GM23248 (cell line): ENCODE results near the gene TSBP1. TPM values are rescaled to one million over a fixed set of nuclear protein-coding genes. Genes with fewer than 3 reads are reported as not detected.

ENCODE experiments used
- DNase-seq: peaks from one replicate; pipeline ENCODE4 v3.0.0-alpha.2; 2015
- H2AFZ ChIP-seq: fragments of 200-600 bp; sonication (generic); 2 replicates; pipeline ENCODE4 v1.6.1; 2016; ENCODE audit warnings: antibody characterized with exemption
- H3F3A ChIP-seq: fragments of 200-600 bp; sonication (generic); 2 replicates; pipeline ENCODE4 v1.6.1; 2016; ENCODE audit warnings: mild to moderate bottlenecking, antibody characterized with exemption, mixed run types; ENCODE audit not compliant: insufficient read depth
- H3K27ac ChIP-seq: fragments of 200-600 bp; sonication (generic); 2 replicates; pipeline ENCODE4 v1.5.1; 2016; ENCODE audit warnings: mild to moderate bottlenecking
- H3K27me3 ChIP-seq: fragments of 200-600 bp; sonication (generic); replicated peaks from 2 replicates; pipeline ENCODE4 v1.6.1; 2016; ENCODE audit warnings: mild to moderate bottlenecking; ENCODE audit not compliant: insufficient read depth
- H3K36me3 ChIP-seq: fragments of 200-600 bp; sonication (generic); 2 replicates; pipeline ENCODE4 v1.6.1; 2016; ENCODE audit warnings: low read depth, mild to moderate bottlenecking
- H3K4me1 ChIP-seq: fragments of 200-600 bp; sonication (generic); 2 replicates; pipeline ENCODE4 v1.6.1; 2016; ENCODE audit warnings: mild to moderate bottlenecking; ENCODE audit not compliant: insufficient read depth
- H3K4me2 ChIP-seq: fragments of 200-600 bp; sonication (generic); one replicate; pipeline ENCODE4 v1.6.1; 2016; ENCODE audit warnings: mild to moderate bottlenecking; ENCODE audit not compliant: unreplicated experiment
- H3K4me3 ChIP-seq: fragments of 200-600 bp; sonication (generic); 2 replicates; pipeline ENCODE4 v1.5.1; 2016; ENCODE audit warnings: mild to moderate bottlenecking
- H3K79me2 ChIP-seq: fragments of 200-600 bp; sonication (generic); 2 replicates; pipeline ENCODE4 v1.6.1; 2016; ENCODE audit warnings: mild to moderate bottlenecking; ENCODE audit not compliant: insufficient read depth
- H3K9ac ChIP-seq: fragments of 200-600 bp; sonication (generic); 2 replicates; pipeline ENCODE4 v1.6.1; 2016; ENCODE audit warnings: mild to moderate bottlenecking
- H3K9me2 ChIP-seq: fragments of 200-600 bp; sonication (generic); 2 replicates; pipeline ENCODE4 v1.6.1; 2016; ENCODE audit warnings: mixed run types, mild to moderate bottlenecking, moderate library complexity; ENCODE audit not compliant: insufficient read depth
- H3K9me3 ChIP-seq: fragments of 200-600 bp; sonication (generic); one replicate; pipeline ENCODE4 v1.6.1; 2017; ENCODE audit warnings: low read depth
- H4K20me1 ChIP-seq: fragments of 200-600 bp; sonication (generic); 2 replicates; pipeline ENCODE4 v1.6.0; 2016; ENCODE audit not compliant: insufficient read depth
- EZH2 ChIP-seq: fragments of 200-600 bp; sonication (generic); IDR thresholded peaks from 2 replicates; pipeline ENCODE4 v1.6.1; 2018; ENCODE audit warnings: antibody characterized with exemption, mild to moderate bottlenecking; ENCODE audit not compliant: insufficient read depth, poor library complexity, severe bottlenecking
- EZH2phosphoT487 ChIP-seq: fragments of 200-600 bp; sonication (generic); IDR thresholded peaks from 2 replicates; pipeline ENCODE4 v1.6.1; 2018; ENCODE audit warnings: antibody characterized with exemption, moderate library complexity, mild to moderate bottlenecking, low read depth; ENCODE audit not compliant: insufficient read depth
- WGBS, 2 experiments: methylation state at CpG; one replicate each; pipeline ENCODE4 v1.1.6; 2015 to 2017; ENCODE audit warnings: low lambda C conversion rate in 2 of 2, low coverage in 1 of 2; ENCODE audit errors: missing lambda C conversion rate in 2 of 2; 5-methylcytosine and 5-hydroxymethylcytosine counted together
- in situ Hi-C: fragments of 300-500 bp; cut with MboI; formaldehyde crosslinking; loops from 2 replicates; pipeline ENCODE4 v1.15.0; 2020
- polyA plus RNA-seq: library from polyadenylated mRNA; unstranded; fragments of >200 nt; fragmentation: Nextera tagmentation; extraction: Ambion mirVana; gene quantifications from 2 replicates; pipeline ENCODE4 v1.2.1, GENCODE V29; 2016
- total RNA-seq: library from RNA; depleted of rRNA; stranded (reverse); fragments of >200 nt; shearing (Covaris generic); gene quantifications from 2 replicates; pipeline ENCODE4 v1.2.3, GENCODE V29; 2014

TSBP1 gene
- total and polyA plus RNA-seq, 2 experiments from 2014 or later, result not detected

GRCh38 chr6:32405656-32406055 is 34.0 kb upstream of the TSBP1 start:
- no peak overlapping the region for H2AFZ ChIP-seq
- TF ChIP-seq EZH2phosphoT487 (no peak), EZH2 (no peak)
- DNase-seq, result no peak
- H3K4me3 ChIP-seq, result no peak overlapping the region
- no peaks in the 10 kb centered on the region for H3F3A ChIP-seq
- H3K4me1 ChIP-seq, result no peaks in the 10 kb centered on the region
- H3K36me3 ChIP-seq, result no peaks in the 10 kb centered on the region
- no peak overlapping the region for H3K27ac ChIP-seq
- H3K79me2 ChIP-seq, result no peaks in the 10 kb centered on the region
- in situ Hi-C loops, result loop anchor here (25.0 kb wide), 1 partner anchor 168 kb away; no protein-coding TSS in a partner anchor
- H3K9me2 ChIP-seq, result no peaks in the 10 kb centered on the region
- H3K9ac ChIP-seq, result no peak overlapping the region
- H3K4me2 ChIP-seq, result no peak overlapping the region
- H3K9me3 ChIP-seq, result no peaks in the 10 kb centered on the region
- peaks cover 46% of the 10 kb centered on the region for H3K27me3 ChIP-seq
- 9 to 11% methylated on average over 1 of the region's 1 CpG for WGBS, 2 experiments
- H4K20me1 ChIP-seq, result no peaks in the 10 kb centered on the region

- Histone ChIP-seq H3K9me2 (no peaks in the 10 kb centered on the region), H3F3A (no peaks in the 10 kb centered on the region), H3K4me2 (no peak overlapping the region), H3K9ac (no peak overlapping the region), H4K20me1 (no peaks in the 10 kb centered on the region), H3K27ac (no peak overlapping the region), H3K79me2 (no peaks in the 10 kb centered on the region), H3K36me3 (no peaks in the 10 kb centered on the region), H3K9me3 (no peaks in the 10 kb centered on the region), H3K27me3 (peaks cover 46% of the 10 kb centered on the region), H2AFZ (no peak overlapping the region), H3K4me3 (no peak overlapping the region), H3K4me1 (no peaks in the 10 kb centered on the region)
- WGBS, 2 experiments, result 23 to 30% methylated on average over 8 of the region's 8 CpGs
- in situ Hi-C loops, result loop anchor here (25.0 kb wide), 1 partner anchor 166 kb away; no protein-coding TSS in a partner anchor
- no peak for DNase-seq
- TF ChIP-seq EZH2phosphoT487 (no peak), EZH2 (no peak)
Observed at GRCh38 chr6:32402812-32403211, 31.1 kb upstream of the TSBP1 start.

- Histone ChIP-seq H3K4me2 (no peak overlapping the region), H3K36me3 (no peaks in the 10 kb centered on the region), H3K9me3 (no peaks in the 10 kb centered on the region), H2AFZ (no peak overlapping the region), H3K9me2 (no peaks in the 10 kb centered on the region), H3K9ac (no peak overlapping the region), H3K27ac (no peak overlapping the region), H3F3A (no peaks in the 10 kb centered on the region), H3K4me3 (no peak overlapping the region), H3K27me3 (peaks cover 36% of the 10 kb centered on the region), H3K4me1 (no peaks in the 10 kb centered on the region), H4K20me1 (no peaks in the 10 kb centered on the region), H3K79me2 (no peaks in the 10 kb centered on the region)
- in situ Hi-C loops, result loop anchor here (25.0 kb wide), 1 partner anchor 164 kb away; no protein-coding TSS in a partner anchor
- no peak for DNase-seq
- 13 to 21% methylated on average over 4 of the region's 4 CpGs for WGBS, 2 experiments
- TF ChIP-seq EZH2, result no peak
- TF ChIP-seq EZH2phosphoT487, result no peak
Observed at GRCh38 chr6:32401284-32401963, 29.7 kb upstream of the TSBP1 start.

GRCh38 chr6:32397252-32397920 is 25.7 kb upstream of the TSBP1 start:
- in situ Hi-C loops, result no loop called here
- Histone ChIP-seq H3K4me2 (no peak overlapping the region), H3K36me3 (no peaks in the 10 kb centered on the region), H3K9me3 (no peaks in the 10 kb centered on the region), H3K27ac (no peak overlapping the region), H3K4me3 (no peak overlapping the region), H3K9me2 (no peaks in the 10 kb centered on the region), H3K4me1 (no peaks in the 10 kb centered on the region), H3F3A (no peaks in the 10 kb centered on the region), H4K20me1 (no peaks in the 10 kb centered on the region), H2AFZ (no peak overlapping the region), H3K79me2 (no peaks in the 10 kb centered on the region), H3K9ac (no peak overlapping the region), H3K27me3 (0 out of 2 replicates have a peak, but pooled peaks cover 8% of the 10 kb centered on the region)
- 37 to 38% methylated on average over 7 of the region's 7 CpGs for WGBS, 2 experiments
- DNase-seq, result peak; percentile 26
- TF ChIP-seq EZH2phosphoT487 (no peak), EZH2 (no peak)
